Activated T-cell treated with anti-CD3 and anti-CD28 coated beads for 48 hours (primary cell): ENCODE results near the gene TTLL11.

Source experiments
- DNase-seq: peaks from one replicate; pipeline ENCODE4 v3.0.0-alpha.2; 2020; ENCODE audit warnings: low read depth

TTLL11 gene

DNA sequence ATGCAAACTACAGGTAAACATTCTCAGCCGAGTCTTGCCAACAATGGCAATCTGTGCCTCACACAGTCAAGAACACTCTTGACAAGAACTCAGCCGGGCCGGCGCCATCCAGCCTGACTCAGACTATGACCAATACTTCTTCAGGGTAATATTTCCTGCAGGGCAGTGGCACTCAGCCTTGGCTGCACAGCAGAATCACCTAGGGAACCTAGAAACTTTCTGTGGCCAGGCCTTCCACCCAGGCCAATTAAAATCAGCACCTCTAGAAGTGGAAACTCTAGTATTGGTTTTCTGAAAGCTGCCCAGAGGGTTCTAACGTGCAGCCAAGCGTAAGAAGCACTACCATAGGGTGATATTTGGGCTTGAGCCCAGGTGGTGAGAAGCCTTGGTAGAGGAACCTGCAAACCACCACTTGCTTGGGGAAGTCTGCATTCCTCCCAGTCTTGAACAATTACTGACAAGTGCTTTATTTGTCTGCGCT lies 120.6 kb downstream of the TTLL11 start:
- no peak for DNase-seq

DNA sequence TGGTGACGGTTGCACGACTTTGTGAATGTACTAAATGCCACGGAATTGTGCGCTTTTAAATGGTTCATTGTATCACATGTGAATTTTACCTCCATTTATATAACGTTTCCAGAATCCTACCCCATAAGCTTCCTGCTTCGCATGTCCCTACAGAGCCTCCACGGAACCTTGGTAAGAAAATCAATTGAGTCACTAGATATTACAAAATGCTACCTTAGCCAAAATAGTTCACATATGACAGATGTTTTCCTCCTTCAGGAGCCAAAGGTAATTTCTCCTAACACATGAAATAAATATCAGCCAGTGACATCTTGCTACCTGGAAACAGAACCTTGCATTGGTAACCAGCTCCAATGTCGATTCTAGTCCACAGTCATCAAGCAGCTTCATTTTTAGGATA lies 125.1 kb downstream of the TTLL11 start:
- no peak for DNase-seq

DNA sequence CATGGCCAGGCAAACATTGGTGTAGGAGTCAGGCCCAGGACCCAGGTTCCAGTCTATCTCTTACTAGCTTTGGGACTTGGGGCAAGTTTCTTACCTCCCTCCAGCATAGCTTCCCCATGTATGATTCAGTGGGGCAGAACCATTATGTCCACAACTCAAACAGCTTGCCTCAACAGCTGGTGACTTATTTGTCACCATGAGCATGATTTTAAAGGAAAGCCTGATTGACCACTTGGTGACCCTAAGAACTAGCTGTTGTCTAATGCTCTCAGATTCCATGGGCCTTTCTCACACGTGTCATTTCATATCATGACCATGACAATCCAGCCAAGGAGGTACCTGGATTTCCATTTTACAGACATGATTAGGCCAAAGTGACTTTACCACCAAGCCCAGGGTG lies 126.4 kb downstream of the TTLL11 start:
- no peak for DNase-seq

DNA sequence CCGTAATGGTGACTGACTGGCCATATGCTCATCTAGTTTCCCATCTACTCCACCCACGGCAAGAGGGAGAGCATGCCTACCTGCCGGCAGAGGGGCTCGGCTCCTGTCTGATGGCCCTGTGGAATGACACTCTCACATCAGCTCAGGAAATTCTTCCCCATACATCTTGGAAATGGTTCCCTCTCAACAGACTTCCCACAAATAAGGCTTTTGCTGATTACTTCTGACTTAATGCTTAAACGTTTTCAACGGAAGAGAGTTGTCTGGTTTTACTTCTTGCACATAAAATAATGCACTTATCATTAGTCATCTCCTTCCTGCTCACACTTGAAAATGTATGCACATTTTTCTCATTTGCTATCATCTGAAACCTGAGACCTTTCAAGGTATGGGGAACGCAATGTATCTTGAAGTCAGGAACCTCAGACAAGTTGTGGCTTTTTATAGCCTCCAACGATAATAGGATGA lies 129.5 kb downstream of the TTLL11 start:
- DNase-seq, result no peak

DNA sequence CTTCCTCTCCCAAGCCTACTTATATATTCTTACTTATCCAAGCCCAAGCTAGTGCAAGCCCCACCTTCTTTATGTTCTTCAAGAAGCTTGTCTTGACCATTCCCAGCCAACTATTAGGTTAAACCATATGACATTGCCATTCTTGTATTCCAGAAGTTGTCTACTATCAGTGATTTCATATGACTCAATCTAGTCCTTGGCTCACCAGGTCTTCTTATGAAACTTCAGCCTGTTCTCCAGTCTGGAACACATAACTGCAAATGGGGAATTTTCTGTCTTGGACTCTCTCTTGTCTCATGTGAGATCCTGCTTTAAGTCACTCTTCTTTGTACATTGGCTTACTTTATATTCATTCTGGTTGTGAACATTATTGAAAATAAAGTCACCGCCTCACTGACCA lies 130.7 kb downstream of the TTLL11 start:
- no peak for DNase-seq

DNA sequence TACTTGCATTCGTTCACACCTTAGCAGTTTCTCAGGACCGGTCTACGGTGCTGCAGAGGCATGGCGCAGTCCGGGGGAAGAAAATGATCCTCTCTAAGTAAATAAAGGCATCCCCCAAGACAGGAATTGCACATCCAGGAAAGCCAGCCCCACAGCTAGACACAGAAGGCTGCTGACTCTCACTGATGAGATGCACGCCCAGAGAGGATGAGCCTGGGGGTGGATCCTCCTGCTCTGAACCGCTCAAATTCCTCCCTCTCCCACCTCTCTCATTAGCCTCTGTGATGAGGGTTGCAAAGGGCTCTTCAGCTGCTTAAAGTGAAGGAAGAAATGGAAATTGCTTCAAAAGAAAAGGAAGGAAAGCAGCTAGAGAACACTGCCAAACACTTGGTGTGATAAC lies 132.4 kb downstream of the TTLL11 start:
- DNase-seq, result no peak

DNA sequence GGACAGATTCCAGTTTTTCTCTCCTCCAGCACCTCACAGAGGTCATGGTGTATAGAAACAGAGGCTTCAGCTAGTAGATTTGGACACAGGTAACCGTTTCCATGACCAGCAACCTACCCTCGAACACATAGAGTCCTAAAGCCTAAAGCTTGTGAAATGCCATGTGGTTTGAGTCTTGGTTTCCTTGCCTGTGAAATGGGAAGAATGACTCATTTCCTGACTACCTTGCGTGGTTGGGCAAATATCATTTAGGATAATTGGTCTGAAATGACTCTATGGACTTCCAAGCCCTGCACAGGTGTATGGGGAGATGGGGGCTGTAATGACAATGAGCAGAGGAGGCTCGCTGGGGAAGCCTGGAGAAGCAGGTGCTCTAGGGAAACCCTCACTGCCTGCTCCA lies 134.6 kb downstream of the TTLL11 start:
- DNase-seq, result no peak

DNA sequence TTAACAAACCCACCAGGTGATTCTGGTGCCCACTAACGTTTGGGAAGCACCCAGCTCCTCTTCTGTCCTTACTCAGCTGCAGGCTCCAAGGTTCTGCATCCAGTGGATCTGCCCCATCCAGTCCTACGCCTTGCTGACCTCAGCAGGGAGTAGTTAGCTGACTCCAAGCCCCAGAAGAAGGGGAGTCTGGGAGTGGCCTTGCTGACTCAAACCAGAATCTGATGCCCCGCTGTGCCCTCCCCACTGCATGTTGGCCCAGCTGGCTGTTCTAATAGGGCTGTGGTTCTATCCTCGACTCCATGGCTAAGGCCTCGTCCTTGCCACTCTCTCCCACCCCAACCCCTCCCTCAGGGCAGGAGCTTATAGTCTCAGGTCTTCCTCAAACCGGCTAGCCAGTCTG lies 136.3 kb downstream of the TTLL11 start:
- DNase-seq, result no peak

DNA sequence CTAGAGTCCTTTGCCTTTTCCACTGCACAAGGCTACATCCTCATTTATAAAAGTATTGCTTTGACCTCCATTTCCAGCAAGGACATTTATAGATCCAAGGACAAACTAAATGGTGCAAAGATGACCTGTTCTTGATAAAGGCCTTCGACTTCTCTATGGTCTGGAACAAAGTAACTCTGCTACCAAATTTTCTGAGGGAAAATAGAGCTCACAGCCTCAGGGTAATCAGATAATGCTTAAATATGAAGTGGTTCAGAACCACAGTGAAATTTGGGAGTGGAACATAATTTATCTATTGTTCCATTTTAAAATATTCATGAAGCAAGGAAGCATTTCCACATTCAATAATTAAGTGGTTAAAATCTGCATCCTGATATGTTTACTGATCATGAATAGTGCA lies 137.5 kb downstream of the TTLL11 start:
- DNase-seq, result no peak

DNA sequence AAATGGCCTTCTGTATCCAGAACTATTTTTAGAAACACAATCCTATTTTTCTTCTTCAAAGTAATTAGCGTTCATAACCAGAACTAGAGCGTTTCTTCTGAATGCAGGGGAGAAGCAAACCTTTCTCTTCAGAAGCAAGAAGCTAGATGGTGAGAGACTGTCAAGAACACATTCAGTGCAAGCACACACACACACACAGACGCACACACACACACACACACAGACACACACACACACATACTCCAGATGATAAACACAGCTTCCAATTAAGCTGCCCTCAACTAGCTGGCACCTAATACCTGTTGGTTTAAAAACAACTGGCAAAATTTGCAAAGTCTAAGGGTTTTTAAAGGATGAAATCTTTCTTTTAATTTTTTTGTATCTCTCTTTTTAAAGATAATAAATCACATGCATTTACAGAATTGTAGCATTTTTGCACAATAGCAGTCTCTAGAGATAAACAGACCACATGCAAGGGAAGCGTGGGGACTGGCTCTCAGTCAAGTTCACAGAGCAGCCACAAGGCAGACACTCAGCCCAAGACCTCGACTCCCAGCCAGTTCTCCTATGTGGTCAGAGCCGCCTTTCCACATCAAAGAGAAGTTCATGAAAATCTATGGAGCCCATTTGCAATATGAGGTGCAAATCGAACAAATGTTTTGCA lies 138.5 kb downstream of the TTLL11 start:
- DNase-seq, result no peak

DNA sequence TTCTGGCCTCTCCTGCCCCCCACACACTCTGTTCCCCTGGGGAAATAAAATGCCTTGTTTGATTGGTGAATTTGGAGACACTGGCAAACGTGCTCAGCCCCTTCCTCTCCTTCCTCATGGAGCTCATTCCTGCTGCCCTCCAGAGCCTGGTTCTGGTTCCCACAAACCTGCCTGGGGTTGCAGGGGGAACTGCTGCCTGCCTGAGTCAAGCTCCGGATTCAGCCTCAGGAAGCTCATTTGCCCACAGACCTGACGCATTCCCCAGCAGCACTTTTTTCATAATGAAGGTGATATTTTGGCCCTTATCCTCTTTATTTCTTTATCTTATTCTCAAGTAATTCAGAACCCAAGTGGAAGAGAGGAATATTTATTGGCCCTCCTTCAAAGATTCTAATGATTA lies 140.5 kb downstream of the TTLL11 start:
- no peak for DNase-seq

DNA sequence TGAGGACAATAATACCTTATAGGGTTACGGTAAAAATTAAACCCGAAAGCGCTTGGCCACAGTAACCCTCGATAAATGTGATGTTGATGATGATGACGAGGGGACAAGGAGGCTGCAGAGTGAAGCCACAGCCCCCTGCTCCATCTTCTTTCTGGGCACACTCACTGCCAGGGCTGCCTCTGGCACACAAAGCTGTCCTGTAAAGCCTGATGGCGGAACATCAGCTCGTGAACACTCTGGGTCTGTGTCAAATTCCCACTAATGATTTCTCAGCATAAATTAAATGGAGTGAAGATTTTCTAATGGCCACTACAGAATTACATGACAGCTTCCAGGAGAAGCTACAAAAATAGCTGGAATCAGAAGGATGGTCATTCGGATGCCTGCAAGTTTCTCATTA lies 142.2 kb downstream of the TTLL11 start:
- DNase-seq, result no peak

DNA sequence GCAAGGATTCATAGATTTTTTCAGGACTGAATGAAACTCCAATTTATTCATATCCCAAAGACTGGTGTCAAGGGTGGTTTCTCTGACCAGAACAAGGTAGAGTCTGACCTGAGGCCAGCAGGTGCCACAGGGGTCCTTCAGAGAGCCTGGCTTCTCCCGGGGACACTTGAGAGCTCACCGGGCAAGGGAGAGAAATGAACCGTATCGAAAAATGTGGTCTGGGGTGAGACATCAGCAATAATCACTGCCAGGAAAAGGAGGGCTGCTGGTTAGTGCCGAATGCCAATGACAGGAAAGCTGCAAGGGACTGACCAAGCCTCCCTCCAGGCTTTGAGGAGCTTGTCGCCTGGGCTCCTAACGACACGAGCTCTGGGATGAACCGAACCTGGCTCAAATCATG lies 142.7 kb downstream of the TTLL11 start:
- DNase-seq, result no peak

DNA sequence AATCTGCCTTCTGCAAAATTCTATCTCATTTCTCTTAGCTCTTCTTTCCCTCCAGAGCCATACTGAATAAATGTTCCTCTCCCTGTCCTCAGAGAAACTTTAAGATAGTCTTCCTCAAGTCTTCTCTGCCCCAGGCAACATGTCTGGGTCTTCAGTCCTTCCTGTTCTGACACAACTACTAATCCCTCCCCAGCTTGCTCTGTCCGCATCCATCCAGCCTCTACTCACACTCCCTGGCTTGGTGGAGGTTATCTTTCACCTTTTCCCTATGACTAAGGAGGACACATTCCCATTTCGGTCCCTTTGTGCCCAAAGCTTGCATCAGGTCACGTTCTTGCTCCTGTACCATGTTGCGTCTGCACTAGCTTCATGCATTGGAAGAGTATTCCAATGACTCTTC lies 143.3 kb downstream of the TTLL11 start:
- DNase-seq, result no peak

DNA sequence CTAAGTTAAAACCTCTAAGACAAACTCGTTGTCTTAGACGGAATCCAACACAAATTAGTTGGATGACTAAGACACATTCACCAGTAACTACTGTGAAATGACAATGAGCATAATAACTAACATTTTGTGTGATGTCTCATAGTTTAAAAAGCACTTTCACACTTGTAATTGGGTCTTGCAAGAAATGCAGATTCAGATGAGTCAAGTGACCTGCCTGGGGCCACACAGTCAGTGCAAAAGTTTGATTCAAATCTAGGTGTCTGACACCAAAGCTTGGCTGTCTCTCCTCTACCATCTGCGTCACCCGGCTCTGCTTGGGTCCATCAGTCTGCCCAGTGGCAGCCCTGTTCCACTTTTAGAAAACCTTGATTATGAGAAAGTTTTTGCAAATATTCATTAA lies 143.7 kb downstream of the TTLL11 start:
- DNase-seq, result no peak

DNA sequence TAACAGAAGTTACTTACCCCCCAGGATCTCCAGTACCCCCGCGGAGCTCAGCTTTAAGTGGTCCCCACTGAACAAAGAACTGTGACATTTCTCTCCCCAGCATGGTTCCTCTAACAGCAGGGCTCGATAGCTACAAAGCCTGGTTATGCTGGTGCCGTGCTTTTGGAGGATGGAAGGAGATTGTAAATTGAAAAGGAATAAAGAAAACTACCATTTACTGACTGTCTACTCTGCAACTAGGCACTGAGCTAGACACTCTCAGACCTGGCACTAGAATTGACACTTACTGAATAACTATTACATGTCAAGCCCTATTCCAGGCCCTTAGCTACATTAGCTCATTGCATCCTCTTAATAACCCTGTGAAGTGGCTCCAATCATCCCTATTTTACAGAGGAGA lies 145.3 kb downstream of the TTLL11 start:
- DNase-seq, result no peak

DNA sequence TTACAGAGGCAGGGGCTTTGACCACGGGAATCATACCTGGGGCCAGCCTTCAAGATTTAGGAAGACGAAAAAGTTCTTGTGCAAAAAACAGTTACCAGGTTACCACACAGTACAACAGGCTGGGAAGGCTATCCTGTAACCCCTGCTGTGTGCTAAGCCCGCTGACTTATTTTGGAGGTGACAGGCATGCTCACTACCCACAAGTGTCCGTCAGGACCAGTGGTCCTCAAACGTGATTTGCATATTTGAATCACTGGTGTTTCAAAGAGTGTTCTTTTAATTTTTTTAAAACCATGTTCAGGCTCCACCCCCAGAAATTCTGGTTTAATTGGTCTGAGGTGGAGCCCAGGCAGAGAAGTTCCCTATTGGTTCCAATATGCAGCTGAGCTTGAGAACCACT lies 146.6 kb downstream of the TTLL11 start:
- DNase-seq, result no peak

DNA sequence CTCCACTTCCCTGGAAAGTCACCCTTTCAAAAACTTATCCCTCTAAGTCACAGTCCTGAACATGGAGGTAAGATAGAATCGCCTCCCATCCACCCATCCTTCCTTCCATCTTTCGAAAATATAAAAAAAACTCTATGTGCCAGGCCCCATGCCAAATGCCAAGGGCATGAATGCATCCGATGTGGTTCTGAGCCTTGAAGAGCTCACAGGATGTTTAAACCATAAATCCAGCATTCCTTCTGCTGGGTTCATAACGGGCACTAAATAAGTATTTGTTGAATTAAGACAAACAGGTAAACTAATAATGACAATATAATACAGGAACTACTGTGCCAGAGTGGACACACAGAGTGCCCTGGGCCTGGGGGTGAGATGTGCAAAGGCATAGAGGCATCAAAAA lies 147.3 kb downstream of the TTLL11 start:
- no peak for DNase-seq

DNA sequence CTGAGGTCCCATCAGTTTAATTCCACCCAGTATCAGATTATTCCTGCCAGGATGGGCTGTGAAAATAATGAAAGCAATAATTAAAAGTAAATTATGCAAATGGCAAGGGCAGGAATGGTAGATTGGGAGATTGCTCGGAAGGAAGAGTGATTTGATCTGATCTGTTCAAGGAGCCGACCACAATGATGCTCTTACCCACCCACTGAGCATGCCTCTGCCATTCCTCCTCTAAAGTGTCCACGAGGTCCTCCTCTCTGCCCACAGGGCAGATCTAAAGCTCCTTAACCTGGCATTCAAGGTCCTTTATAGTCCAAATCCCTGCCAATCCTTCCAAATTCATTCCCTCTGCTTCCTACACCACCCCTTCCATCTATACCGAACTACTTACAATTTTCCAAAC lies 147.8 kb downstream of the TTLL11 start:
- no peak for DNase-seq

DNA sequence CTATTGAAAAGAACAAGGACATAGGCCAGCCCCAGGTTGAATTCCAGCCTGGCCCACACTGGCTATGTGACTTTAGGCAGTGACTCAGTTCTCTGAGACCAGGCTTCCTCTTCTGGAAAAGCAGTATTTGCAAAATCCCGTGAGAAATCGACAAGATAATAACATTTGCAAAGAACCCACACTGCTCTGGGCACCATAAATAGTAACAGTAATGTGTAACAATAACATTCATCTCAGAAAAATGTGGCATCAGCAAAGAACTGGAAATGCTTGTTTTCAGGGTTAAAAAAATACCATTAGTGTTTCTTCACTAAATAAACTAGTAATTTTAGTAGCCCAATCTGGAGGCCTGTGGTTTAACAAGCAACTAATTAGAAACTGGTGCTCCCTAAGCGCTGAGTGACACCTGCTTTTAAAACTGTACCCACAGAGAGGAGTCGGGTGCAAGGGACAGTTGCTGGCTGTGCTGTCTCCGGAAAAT lies 148.4 kb downstream of the TTLL11 start:
- DNase-seq, result no peak

DNA sequence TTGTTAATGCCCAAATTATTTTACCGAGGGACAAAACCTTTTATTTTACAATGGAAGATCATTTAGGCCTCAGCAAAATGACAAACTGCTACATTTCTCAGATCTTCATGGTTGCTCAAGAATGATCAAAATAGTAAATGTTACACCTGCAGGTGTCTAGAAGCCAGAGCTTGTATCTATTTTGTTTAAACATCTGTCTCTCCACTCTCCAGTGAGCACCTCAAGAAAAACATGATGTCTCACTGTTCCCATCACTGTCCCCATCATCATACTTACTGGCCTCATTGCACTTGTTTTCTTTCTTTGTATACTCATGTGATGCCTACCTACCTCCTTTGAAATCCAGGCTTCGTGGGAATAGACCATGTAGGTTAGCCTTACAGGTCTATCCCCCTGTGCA lies 149.6 kb downstream of the TTLL11 start:
- DNase-seq, result no peak

DNA sequence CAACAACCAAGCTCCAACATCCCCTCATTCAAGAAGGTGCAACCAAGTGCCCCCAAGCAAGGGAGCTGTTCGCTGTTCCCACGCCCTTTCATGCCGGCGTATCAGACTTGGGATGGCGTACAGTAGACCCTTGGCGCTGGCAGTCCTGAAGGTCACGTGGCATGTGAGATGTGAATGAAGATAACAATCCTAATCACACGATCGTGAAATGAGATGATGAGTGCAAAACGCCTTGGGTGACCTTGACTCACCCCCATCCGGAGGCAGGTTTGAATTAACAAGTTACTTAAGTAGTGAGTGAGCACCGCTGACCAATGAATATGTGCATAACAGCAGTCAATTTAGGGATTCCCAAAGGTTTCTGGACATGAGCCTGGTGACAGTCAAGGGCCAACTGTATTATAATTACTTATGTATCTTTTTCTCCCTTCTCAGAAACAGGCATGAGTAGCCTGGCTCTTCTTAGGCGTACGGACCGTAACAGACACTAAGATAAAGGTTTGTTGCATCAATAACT lies 150.2 kb downstream of the TTLL11 start:
- no peak for DNase-seq

DNA sequence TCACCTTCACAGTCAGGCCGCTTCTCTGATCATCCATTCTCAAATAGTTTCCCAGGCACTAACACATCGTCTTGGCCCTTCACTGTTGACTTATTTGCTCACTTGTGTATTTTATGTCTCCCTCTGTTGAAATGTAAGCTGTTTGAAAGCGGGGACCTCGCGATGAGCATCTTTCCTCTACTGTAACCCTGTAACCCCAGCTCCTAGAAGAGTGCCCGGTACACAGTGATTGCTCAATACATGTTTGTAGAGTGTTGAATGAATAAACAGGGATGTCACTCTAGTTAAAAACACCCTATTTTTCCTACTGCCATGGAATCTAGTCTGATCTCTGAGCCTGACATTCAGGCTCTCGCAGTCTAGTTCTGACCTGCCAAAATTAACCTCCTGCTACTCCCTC lies 150.8 kb downstream of the TTLL11 start:
- no peak for DNase-seq

DNA sequence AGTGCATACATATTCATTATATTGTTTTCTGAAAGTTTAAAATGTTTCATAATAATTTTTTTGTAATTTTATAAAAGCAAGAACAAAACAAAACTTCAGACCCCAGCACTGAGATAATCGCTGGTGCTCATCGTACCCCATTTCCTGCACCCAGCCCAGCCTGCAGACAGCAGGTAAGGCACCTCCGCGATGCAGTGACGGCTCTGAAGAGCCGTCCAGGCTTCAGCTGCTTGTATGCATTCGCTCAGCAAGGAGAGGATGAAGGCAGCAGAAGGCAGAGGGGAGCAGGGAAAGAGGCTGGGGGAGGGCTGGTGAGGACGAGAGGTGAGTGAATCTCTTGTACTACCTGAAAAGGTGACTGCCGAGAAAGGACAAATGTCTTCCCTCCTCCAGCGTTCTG lies 153.5 kb downstream of the TTLL11 start:
- DNase-seq, result no peak
